ENCODE data around the gene PLXNB2. TPM values are rescaled to one million over a fixed set of nuclear protein-coding genes. Genes with fewer than 3 reads are reported as not detected.

The PLXNB2 gene
- total RNA-seq, 1 donor from 2014 or later = 8.9 TPM

- H3K27ac Mint-ChIP-seq = no peak overlapping the region
- H3K9me3 Mint-ChIP-seq = no peaks in the 10 kb centered on the region
- DNase-seq (ENCODE audit: low spot score) = no peak
- no peaks in the 10 kb centered on the region for H3K36me3 Mint-ChIP-seq (ENCODE audit: low read depth)
- peaks cover 11% of the 10 kb centered on the region for H3K27me3 Mint-ChIP-seq (ENCODE audit: insufficient read depth)
- no peak overlapping the region for H3K4me3 Mint-ChIP-seq
- intact Hi-C loops (cut with micrococcal nuclease) = no loop called here
- peaks cover 3% of the 10 kb centered on the region for H3K4me1 Mint-ChIP-seq (ENCODE audit: low read depth)
Observed at GRCh38 chr22:50297510-50298265, 9.8 kb downstream of the PLXNB2 start.

GRCh38 chr22:50296658-50297490 lies 10.6 kb downstream of the PLXNB2 start:
- H3K27ac Mint-ChIP-seq = no peak overlapping the region

GRCh38 chr22:50294319-50294656 lies 13.2 kb downstream of the PLXNB2 start:
- no peak for DNase-seq (ENCODE audit: low spot score)
- H3K9me3 Mint-ChIP-seq = no peaks in the 10 kb centered on the region
- intact Hi-C loops (cut with micrococcal nuclease) = no loop called here
- no peak overlapping the region for H3K27ac Mint-ChIP-seq
- H3K27me3 Mint-ChIP-seq (ENCODE audit: insufficient read depth) = peaks cover 15% of the 10 kb centered on the region
- peaks cover 6% of the 10 kb centered on the region for H3K4me1 Mint-ChIP-seq (ENCODE audit: low read depth)
- H3K36me3 Mint-ChIP-seq (ENCODE audit: low read depth) = peaks cover 2% of the 10 kb centered on the region
- no peak overlapping the region for H3K4me3 Mint-ChIP-seq

More at GRCh38 chr22:50296658-50297490, 10.6 kb downstream of the PLXNB2 start:
- DNase-seq (ENCODE audit: low spot score) = no peak
- intact Hi-C loops (cut with micrococcal nuclease) = no loop called here
- peaks cover 6% of the 10 kb centered on the region for H3K4me1 Mint-ChIP-seq (ENCODE audit: low read depth)
- no peak overlapping the region for H3K4me3 Mint-ChIP-seq
- peaks cover 15% of the 10 kb centered on the region for H3K27me3 Mint-ChIP-seq (ENCODE audit: insufficient read depth)
- peaks cover 2% of the 10 kb centered on the region for H3K36me3 Mint-ChIP-seq (ENCODE audit: low read depth)
- no peaks in the 10 kb centered on the region for H3K9me3 Mint-ChIP-seq

- Mint-ChIP-seq H3K9me3 (no peaks in the 10 kb centered on the region), H3K27ac (no peak overlapping the region), H3K4me1 (ENCODE audit: low read depth) (peaks cover 6% of the 10 kb centered on the region), H3K36me3 (ENCODE audit: low read depth) (peaks cover 2% of the 10 kb centered on the region), H3K4me3 (no peak overlapping the region), H3K27me3 (ENCODE audit: insufficient read depth) (peaks cover 12% of the 10 kb centered on the region)
- intact Hi-C loops (cut with micrococcal nuclease) = no loop called here
- DNase-seq (ENCODE audit: low spot score) = no peak
Observed at GRCh38 chr22:50293441-50294318, 13.8 kb downstream of the PLXNB2 start.

GRCh38 chr22:50292643-50293440 lies 14.6 kb downstream of the PLXNB2 start:
- DNase-seq (ENCODE audit: low spot score) = no peak
- no peaks in the 10 kb centered on the region for H3K9me3 Mint-ChIP-seq
- intact Hi-C loops (cut with micrococcal nuclease) = no loop called here
- H3K4me3 Mint-ChIP-seq = peak overlapping the region; percentile 31
- H3K27me3 Mint-ChIP-seq (ENCODE audit: insufficient read depth) = peaks cover 11% of the 10 kb centered on the region
- no peak overlapping the region for H3K27ac Mint-ChIP-seq
- peaks cover 6% of the 10 kb centered on the region for H3K4me1 Mint-ChIP-seq (ENCODE audit: low read depth)
- peaks cover 2% of the 10 kb centered on the region for H3K36me3 Mint-ChIP-seq (ENCODE audit: low read depth)

- Mint-ChIP-seq H3K9me3 (no peaks in the 10 kb centered on the region), H3K4me1 (ENCODE audit: low read depth) (peaks cover 6% of the 10 kb centered on the region), H3K4me3 (no peak overlapping the region), H3K36me3 (ENCODE audit: low read depth) (peaks cover 2% of the 10 kb centered on the region), H3K27me3 (ENCODE audit: insufficient read depth) (peaks cover 9% of the 10 kb centered on the region), H3K27ac (no peak overlapping the region)
- intact Hi-C loops (cut with micrococcal nuclease) = no loop called here
- no peak for DNase-seq (ENCODE audit: low spot score)
Observed at GRCh38 chr22:50289942-50290630, 17.4 kb downstream of the PLXNB2 start.

GRCh38 chr22:50289151-50289941 lies 18.1 kb downstream of the PLXNB2 start:
- Mint-ChIP-seq H3K27me3 (ENCODE audit: insufficient read depth) (peaks cover 7% of the 10 kb centered on the region), H3K4me3 (no peak overlapping the region), H3K4me1 (ENCODE audit: low read depth) (peaks cover 6% of the 10 kb centered on the region), H3K36me3 (ENCODE audit: low read depth) (peaks cover 2% of the 10 kb centered on the region), H3K27ac (no peak overlapping the region), H3K9me3 (no peaks in the 10 kb centered on the region)
- no peak for DNase-seq (ENCODE audit: low spot score)
- intact Hi-C loops (cut with micrococcal nuclease) = no loop called here

GRCh38 chr22:50287731-50288130 lies 19.7 kb downstream of the PLXNB2 start:
- intact Hi-C loops (cut with micrococcal nuclease) = no loop called here
- no peak overlapping the region for H3K27ac Mint-ChIP-seq
- H3K27me3 Mint-ChIP-seq (ENCODE audit: insufficient read depth) = peaks cover 4% of the 10 kb centered on the region

GRCh38 chr22:50286701-50287318 lies 20.6 kb downstream of the PLXNB2 start:
- H3K27ac Mint-ChIP-seq = no peak overlapping the region
- no peaks in the 10 kb centered on the region for H3K4me1 Mint-ChIP-seq (ENCODE audit: low read depth)
- no peaks in the 10 kb centered on the region for H3K9me3 Mint-ChIP-seq
- H3K36me3 Mint-ChIP-seq (ENCODE audit: low read depth) = no peaks in the 10 kb centered on the region
- no peak for DNase-seq (ENCODE audit: low spot score)
- no peaks in the 10 kb centered on the region for H3K27me3 Mint-ChIP-seq (ENCODE audit: insufficient read depth)
- intact Hi-C loops (cut with micrococcal nuclease) = no loop called here
- no peak overlapping the region for H3K4me3 Mint-ChIP-seq

More at GRCh38 chr22:50287731-50288130, 19.7 kb downstream of the PLXNB2 start:
- no peak overlapping the region for H3K4me3 Mint-ChIP-seq
- DNase-seq (ENCODE audit: low spot score) = no peak
- peaks cover 2% of the 10 kb centered on the region for H3K36me3 Mint-ChIP-seq (ENCODE audit: low read depth)
- no peaks in the 10 kb centered on the region for H3K9me3 Mint-ChIP-seq
- H3K4me1 Mint-ChIP-seq (ENCODE audit: low read depth) = peaks cover 4% of the 10 kb centered on the region

- no peaks in the 10 kb centered on the region for H3K4me1 Mint-ChIP-seq (ENCODE audit: low read depth)
- no peak for DNase-seq (ENCODE audit: low spot score)
- H3K4me3 Mint-ChIP-seq = no peak overlapping the region
- no peak overlapping the region for H3K27ac Mint-ChIP-seq
- no peaks in the 10 kb centered on the region for H3K9me3 Mint-ChIP-seq
- no peaks in the 10 kb centered on the region for H3K27me3 Mint-ChIP-seq (ENCODE audit: insufficient read depth)
- no peaks in the 10 kb centered on the region for H3K36me3 Mint-ChIP-seq (ENCODE audit: low read depth)
- intact Hi-C loops (cut with micrococcal nuclease) = no loop called here
Observed at GRCh38 chr22:50286275-50286674, 21.2 kb downstream of the PLXNB2 start.

Measured in activated T-helper 1 cell treated with anti-CD3 and anti-CD28 coated beads, Interleukin-12 subunit alpha, Interleukin-12 subunit beta, Interleukin-2, Interleukin-4 antibody, amounts not matched to agents 30 ng/mL and 10 ng/mL and 1 ng/mL, durations not matched to agents 14 hours and 24 hours and 36 hours (primary cell).